SW 1271 (cell line): ENCODE results near the gene DUOX1.

Source experiments
- DNase-seq, 2 experiments: peaks; one replicate each; lab custom pipeline; 2025; lab: John Stamatoyannopoulos, UW

Gene DUOX1

DNA sequence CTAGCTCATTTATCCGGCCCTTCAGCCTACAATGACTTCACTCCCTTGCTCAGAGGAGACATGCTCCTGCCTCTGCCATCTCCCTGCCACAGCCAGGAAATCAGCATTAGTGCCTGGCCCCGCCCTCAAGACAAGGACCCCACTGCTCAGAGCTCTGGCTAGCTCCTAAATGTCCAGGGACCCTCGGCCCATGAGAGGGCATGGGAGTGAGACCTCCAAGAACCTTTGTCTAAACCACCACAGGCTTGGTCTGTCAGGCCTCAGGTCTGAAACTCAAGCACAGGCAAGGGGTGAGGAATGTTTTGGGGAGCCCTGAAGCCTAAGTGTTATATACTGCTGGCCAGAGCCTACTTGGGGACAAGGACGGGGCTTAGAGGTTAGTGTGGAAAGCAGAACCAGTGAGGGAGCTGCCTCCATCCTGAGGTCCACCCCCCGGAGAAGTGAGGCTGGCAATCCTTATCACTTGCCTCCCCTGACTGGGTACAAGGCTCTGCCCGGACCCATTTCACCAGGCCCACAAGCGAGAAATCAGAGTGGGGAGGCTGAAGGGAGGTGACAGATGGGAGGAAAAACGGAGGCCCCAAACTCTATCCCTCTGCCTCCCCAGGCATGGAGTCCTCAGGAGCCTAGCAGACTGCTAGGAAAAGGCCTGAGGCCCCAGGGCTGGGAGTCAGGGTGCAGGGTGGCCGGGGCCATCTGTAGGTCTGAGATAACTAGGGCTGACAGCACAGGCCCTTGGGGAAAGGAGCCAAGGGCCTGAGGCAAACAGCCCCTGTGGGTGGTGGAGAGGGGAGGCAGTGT is 39.2 kb downstream of the DUOX1 start:
- no peak for DNase-seq

DNA sequence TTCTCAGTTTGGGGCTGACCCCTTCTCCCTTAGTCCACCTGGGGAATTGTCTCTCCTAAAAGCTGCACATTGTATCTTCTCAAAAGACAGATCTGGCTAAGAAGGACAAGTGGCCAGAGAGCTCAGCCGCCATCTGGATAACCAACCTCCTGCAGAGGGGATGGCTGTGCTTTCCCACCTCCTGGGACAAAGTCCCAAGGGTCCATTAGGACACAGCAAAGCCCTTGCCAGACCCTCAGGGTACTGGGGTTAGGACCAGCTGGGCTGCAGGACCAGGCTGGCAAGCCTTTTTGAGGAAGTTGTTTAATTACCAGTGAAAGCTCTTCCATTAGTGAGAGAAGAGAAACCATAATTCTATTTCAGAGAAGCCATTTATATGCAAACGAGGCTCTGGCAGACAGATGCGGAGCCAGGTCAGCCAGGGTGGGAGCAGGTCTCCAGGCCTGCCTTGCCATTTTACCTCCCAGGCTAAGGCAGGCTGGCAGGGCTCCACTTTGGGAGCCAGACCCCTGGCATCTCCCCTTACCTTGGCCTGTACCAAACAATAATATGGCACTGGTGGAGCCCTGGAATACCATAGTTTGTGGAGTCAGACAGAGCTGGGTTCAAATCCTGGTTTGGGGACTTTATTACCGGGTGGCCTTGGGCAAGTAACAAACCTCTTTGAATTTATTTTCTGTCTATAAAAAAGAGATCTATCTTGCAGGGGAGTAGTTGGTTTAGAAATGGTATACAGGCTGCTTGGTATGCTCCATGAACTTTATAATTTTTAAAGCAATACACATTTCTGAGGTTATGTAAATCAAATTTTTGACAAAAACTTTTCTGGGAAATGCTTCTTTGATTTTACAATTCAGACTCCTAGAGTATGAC is 40.0 kb downstream of the DUOX1 start:
- DNase-seq, result no peak

DNA sequence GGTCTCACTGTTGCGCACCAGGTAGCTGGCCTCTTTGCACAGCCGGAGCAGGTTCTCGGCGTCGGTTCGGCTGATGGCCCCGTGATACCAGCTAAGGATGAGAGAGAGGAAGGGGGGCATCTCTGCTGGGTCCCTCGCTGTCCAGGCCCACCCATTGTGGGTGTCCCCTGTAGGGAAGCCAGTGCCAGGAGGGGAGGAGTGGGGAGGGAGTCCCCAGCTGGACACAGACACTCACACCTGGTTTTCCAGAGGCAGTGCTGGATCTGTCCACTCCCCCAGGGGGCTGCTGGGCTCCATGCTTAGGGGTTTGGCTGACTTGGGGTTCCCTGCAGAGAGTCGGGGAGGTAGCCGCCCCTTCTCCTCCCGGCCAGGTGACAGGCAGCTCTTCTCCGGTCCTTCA is 42.1 kb downstream of the DUOX1 start:
- no peak for DNase-seq

DNA sequence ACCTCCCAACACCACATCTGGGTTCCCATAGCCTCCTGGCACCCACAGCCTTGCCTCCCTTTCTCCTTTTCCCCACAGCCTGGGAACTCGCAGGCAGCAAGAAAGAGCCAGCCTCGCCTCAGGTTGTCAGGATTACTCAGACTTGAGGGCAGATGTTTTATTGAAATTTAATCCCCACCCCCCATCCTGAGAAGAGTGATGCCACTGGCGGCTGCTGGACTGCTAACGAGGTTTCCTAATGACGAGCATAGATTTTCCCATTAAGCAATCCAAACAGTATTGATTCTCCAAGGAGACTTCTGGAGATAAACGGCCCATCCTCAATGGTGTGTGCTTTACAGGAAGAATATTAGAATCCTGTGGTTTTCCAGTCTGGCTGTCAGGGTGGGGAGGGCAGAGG is 44.3 kb downstream of the DUOX1 start:
- no peak for DNase-seq

DNA sequence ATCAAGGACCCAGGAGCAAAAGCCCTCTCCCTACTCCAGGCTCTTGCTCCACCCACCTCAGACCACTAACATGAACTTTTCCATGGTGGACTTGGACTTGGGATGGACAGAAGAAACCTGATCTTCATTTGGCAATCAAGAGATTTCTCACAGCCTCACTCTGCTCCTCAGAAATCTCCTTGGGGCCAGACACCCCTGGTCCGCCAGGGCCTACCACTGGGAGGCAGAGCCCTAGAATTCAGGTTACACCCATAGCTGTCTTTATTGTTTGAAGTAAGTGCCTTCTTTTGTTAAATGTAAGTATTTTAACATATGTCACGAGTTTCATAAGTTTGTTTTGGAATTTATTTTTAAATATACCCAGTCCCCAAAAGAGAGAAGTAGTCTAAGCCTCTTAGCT is 44.8 kb downstream of the DUOX1 start:
- DNase-seq, result no peak

DNA sequence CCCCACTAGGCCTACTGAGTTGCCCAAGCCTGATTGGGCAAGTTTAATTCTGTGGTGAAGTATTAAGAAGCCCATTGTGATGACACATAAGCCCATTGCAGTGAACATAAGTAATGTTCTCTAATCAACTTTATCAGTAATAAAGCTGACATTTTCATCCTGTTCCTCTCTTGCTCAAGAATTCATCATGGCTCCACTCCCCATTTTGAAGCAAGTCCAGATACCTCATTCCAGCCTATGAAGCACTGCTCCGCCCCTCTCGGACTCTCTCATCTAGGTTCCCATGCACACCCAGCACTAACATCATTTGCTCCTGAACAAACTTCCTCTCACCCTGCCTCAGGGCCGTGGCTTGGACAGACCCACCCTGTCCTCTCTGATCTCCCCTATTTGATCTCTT is 47.5 kb downstream of the DUOX1 start:
- DNase-seq, result no peak

DNA sequence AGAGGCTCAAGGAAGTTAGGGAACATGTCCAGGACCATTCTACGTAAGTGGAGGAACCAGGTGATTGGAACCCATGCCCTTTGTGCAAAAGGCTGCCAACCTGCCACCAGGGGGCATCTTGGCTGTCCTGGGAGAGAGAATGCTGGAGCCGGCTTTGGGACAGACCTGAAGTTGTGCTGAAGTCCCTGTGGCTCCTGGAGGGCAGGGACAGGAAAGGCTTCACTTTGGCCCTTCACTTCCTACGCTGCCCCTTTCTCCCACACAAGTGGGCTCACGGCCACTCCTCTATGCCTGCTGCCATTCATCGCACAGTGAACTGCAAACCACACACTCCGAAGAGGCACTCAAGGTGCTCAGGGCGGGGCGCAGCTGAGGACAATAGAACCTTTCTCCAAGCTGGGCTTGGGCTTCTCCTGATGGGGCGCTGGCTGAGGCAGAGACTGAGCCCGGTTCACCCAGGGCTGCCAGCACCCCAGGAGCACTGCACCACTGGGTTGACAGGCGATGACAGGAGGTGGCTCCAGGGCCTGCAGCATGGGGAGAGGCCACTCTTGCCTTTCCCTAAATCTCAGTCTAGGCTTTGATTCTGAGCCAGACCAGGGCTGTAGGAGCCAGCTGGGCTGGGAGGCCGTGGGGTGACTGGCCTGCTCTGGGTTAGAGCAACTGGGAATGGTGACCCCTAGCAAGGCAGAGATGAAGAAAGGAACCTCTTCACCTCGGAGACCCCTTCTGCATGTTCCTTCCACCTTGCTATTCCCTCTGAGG is 49.6 kb downstream of the DUOX1 start:
- peak in 1 of 2 experiments; percentile 8 for DNase-seq

DNA sequence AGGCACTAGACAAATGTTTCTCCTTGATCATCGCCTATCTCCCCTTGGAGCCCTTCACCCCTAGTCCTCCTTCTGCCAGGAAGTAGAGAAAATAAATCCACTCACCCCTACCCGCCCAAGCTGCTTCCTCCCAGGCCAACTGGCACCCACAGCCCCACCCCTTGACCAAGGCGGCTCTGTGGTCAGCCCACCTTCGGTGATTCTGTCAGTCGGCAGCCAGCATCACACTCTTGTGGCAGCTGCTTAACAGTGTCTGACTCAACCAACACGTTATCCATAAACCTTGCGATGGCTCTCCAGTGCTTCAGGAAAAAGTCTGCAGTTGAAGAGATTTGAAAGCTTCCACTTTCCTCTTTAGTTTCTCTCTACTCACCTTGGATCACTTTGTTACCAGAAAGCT is 50.4 kb downstream of the DUOX1 start:
- DNase-seq, result no peak

DNA sequence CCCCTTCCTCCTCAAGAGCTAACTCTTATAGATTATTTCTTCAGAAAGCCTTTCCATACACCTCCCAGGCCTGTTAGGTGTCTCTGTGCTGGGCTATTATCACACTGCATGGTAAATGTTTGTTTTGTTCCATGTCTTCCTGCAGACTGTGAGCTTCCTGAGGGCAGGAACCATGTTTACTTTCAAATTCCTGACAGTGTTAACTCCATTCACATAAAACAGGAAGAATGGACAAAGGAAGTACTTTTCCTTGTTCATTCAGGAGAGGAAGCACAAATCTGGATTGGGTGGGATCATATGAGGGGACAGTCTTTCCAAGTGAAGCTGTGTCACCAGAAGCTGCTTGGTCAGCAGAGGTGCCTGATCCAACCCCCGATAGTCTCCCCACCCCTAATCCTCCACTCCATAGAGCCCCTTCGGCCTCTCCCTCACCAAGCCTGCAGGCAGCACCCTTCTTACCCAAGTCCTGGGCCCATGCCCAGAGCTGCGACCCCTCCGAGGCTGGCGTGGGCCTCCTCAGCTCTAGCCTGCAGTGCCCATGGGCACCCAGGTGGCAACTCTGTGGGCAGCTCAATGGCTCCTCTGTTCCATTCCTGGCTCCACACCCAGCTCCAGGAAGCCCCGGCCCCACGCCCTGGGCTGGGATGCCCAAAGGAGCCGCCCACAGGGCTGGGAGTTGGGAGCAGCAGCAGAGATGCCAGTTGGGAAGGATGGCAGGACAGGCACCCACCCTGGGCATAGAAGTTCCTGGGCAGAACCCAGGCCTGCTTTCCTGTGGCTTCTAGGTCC is 51.0 kb downstream of the DUOX1 start:
- DNase-seq, result no peak

DNA sequence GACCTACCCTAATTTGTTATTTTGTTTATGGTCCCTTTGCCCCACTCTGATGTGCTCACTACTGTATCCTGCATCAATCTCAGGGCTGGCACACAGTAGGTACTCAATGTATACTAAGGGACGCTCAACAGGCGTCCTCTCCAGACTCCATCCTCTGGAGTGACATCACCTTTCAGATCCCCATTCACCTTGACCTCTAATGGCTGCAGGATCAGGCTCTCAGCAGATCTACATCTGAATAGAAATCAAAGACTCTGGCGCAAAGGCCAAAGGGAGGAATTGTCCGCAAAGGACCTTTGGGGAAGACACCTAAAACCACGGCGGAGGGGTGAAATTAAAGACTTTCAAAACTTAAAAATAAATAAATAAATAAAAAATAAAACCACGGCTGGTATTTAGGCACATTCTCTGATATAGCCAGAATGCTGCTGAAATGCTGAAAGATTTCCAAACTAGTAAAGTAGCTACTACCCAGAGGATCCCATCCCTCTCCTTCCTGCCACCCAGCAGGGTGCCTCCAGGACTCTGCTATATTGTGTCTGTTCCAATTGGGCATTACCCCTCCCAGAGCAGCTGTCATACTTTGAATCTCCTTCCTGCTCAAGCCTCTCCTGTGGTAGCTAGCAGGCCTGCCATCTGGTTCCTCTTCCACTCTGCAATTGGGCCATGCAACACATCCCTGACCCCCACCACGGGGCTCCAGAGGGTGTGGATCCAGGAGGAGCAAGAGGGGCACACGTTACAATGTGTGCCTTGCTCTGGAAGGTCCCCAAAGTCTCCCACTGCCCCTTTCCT is 51.9 kb downstream of the DUOX1 start:
- no peak for DNase-seq

DNA sequence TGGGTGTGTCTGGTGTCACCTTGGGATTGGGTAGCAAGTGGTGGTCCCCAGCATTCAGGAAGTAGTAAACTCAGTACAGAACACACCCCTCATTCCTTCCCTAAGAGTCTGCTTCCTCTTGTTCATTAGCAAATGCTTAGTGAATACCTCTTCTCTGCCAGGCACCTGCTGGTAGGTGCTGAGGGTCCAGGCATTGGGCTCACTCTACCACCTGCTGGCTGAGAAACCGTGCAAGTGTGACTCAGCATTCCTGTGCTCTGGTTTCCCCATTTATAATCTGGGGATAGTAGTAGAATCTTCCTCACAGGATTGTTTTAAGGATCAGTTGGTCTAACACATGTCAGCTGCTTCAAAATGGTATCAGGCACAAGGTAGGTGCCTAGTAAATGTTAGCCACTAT is 53.2 kb downstream of the DUOX1 start:
- DNase-seq, result no peak

DNA sequence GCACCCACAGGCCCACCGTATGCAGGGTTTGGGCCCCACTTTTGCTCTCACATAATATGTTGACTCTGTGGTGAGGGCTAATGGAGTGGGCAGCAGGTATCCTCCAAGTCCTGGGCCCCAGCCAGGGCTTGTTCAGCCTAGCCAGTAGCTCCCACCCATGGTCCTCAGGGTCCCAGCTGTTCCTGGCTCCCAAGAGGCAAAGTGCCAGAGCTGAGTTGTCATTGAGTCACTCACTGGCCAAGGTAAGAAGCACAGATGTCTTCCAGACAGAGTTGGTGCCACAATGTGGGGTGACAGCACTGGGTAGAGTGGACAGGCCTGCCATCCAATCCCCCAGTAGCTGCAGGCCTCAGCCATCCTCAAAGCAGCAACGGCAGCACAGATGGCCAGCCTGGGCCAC is 53.7 kb downstream of the DUOX1 start:
- DNase-seq, result no peak

DNA sequence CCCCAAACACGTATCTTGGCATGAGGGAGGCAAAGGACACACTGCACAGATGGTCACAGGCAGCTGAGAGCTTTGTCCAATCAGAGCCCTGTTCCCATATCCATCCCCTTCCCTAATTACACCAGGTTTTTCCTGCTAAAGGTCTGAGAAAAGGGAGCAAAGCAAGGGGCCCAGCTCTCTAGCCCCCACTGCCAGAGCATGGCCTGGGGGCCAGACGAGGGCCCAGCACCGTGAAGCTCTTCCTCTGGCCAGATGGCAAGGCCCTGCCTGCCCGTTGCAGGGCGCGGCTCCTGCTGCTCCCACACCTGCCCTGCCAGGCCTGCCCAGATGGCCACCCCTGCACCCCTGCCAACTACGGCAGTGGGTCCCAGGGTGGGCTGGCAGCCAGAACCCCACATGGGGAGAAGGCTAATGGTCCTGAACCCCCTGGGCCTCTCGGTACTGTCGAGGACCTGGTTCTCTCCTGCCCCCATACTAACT is 54.8 kb downstream of the DUOX1 start:
- DNase-seq, result no peak

DNA sequence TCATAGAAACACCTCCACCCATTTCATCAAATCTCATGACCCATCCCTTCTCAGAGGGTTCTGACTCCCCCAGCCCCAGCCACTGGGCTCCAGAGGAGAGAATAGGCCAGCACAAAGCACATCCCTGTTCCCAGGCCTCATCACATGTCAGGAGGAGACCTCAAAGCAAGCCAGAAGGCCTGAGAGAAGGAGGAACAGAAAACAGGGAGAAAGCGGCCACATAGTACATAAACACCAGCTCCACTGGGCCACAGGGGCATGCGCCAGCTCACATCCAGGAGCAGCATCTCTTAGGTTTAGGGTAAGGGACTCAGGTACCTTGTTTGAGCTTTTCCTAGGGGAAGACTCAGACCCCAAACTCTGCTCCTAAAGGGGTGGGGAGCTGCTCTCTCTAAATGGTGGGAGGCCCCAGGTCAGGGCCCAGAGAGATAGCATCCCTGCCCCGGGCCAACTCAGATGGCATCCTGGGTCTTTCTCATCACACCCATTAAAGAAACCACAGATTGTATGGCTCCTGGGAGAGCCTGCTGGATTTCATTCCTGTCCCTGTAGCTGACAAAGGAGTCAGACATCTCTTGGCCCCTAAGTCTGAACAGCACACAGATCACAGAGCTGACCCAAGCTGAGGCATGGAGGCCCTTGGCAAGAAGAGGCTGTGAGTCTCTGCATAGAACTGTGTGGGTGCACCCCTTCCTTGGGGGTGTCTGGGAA is 55.4 kb downstream of the DUOX1 start:
- DNase-seq, result no peak

DNA sequence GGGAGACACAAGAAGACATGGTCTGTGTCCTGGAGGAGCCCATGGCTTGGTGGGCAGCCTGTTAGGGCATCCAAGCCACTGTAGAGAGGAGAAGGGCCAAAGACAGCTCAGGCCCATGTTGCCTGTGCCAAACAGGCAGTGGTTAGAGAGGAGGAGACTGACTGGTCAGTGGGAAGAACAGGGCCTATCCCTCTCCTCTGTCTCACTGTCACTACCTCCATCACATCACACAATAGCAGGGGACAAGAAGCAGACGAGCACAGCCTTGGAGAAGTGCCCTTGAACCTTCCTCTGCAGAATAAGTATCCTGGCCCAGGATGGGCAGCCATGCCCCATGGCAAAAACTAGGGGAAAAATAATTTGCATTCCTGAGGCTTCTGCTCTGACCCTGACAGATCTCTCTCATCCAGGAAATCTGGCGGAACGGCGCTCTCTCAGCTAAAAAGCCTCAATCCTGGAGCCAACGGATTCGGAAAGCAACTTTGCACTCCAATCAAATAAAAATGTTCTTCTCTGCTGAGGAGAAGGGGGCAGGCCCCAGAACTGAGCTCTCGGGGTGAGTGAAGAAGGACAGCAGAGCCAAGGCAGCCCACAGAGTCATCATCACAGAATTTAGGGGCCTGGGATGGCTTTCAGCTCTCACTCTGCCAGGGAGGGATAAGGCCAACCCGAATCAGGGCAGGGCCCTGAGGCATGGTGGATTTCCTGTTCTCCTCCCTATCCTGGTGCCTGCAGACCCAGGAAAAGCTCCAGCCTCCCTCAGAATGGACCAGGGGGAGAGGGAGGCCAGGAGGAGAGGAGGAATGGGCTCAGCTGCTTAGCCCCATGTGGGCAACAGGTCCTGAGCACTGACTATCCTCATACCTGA is 56.3 kb downstream of the DUOX1 start:
- no peak for DNase-seq

DNA sequence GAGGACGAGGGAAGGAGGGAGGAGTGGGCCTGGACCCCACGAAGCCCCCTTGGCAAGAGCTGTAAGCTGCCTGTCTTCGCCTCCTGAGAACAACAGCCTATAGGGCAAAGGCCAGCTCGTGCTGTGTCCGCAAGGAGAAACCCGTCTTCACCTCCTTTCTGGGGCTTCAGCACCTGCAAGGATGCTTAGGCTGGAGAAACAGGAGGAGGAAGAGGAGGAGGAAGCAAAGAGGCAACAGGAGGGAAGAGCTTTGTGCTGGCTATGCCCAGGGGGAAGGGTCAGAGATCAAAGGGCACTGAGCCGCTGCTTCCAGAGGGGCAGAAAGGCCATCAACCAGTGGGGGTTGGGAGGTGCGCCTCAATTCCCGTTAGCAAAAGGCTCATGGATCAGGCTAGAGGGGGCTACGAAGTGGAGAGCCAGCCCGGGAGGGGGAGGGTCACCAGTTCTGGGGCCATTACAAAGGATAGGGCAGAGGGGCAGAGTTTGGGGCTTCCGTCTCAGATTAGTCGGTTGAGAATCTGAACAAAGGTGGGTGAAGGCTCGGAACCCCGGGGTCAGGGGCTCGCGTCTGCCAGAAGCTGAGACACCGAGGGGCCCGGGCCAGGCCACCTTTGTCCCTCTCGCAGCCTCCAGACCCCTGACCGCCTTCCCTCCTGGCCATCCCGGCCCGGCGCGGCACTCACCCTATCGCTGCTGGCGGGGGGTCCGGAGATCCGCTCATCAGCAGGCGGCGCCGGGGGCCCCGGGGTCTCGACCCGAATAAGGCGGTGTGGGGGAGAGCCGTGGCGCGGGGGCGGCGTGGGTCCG is 57.2 kb downstream of the DUOX1 start:
- no peak for DNase-seq

DNA sequence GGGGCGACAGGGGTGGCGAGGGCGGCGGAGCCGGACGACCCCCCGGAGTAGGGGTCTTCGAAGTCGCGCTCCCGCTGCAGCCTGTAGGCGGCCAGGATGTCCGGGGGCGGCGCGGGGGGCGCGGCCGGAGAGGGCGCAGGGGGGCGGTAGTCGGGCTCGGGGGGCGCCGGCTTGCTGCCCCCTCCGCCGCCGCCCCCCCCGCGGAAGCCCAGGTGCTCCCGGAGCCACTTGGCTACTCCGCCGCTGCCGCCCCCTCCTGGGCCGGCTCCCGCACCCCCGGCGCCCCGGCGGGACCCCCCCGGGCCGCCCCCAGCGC is 57.7 kb downstream of the DUOX1 start:
- no peak for DNase-seq
